Effector CD8-positive, alpha-beta T cell (primary cell): Measurements from ENCODE around the gene GPR61.
A peak's percentile ranks its signal among the peaks of the same experiment; 100 is the strongest.

Experiments used
- DNase-seq: peaks from one replicate; lab custom pipeline; 2025; lab: John Stamatoyannopoulos, UW

The GPR61 gene

GRCh38 chr1:109509176-109510134, 30.2 kb upstream of the GPR61 start, which contains the start of gene AMIGO1:
Gene AMIGO1 (minus strand): TSS chr1:109509727. CDS start chr1:109508912, 815 bp downstream.
- peak; percentile 42 for DNase-seq

GRCh38 chr1:109513110-109513710, 26.5 kb upstream of the GPR61 start:
- no peak for DNase-seq

- DNase-seq = no peak
Measured at GRCh38 chr1:109514846-109515245, 24.8 kb upstream of the GPR61 start.

GRCh38 chr1:109516872-109517271, 22.8 kb upstream of the GPR61 start:
- DNase-seq = no peak

GRCh38 chr1:109517337-109517736, 22.3 kb upstream of the GPR61 start:
- DNase-seq = no peak

GRCh38 chr1:109521002-109521951, 18.4 kb upstream of the GPR61 start:
- no peak for DNase-seq

- no peak for DNase-seq
Measured at GRCh38 chr1:109522026-109522425, 17.6 kb upstream of the GPR61 start.

GRCh38 chr1:109523706-109524105, 16.0 kb upstream of the GPR61 start:
- DNase-seq = no peak

- no peak for DNase-seq
Measured at GRCh38 chr1:109527098-109527811, 12.4 kb upstream of the GPR61 start.

GRCh38 chr1:109527846-109528695, 11.6 kb upstream of the GPR61 start:
- DNase-seq = no peak

GRCh38 chr1:109528712-109529111, 11.0 kb upstream of the GPR61 start:
- no peak for DNase-seq

GRCh38 chr1:109529881-109530456, 9.7 kb upstream of the GPR61 start:
- DNase-seq = no peak

- DNase-seq = no peak
Measured at GRCh38 chr1:109530457-109531087, 9.1 kb upstream of the GPR61 start.

- no peak for DNase-seq
Measured at GRCh38 chr1:109531380-109531779, 8.3 kb upstream of the GPR61 start.

GRCh38 chr1:109531826-109532364, 7.8 kb upstream of the GPR61 start:
- DNase-seq = no peak

GRCh38 chr1:109532365-109533136, 7.1 kb upstream of the GPR61 start:
- peak; percentile 91 for DNase-seq

GRCh38 chr1:109534307-109534858, 5.3 kb upstream of the GPR61 start:
- DNase-seq = no peak

- no peak for DNase-seq
Measured at GRCh38 chr1:109535481-109535880, 4.2 kb upstream of the GPR61 start.
